SU-DHL-6 (cell line): ENCODE results near the gene SIX4.

ENCODE experiments used
- H2AFZ ChIP-seq: fragments of 200-600 bp; sonication (generic); 2 replicates; pipeline ENCODE4 v1.6.1; 2014; ENCODE audit warnings: low read depth, mild to moderate bottlenecking, moderate library complexity, mixed read lengths, antibody characterized with exemption, low read length; ENCODE audit not compliant: severe bottlenecking
- H3F3A ChIP-seq: fragments of 200-600 bp; shearing (Covaris generic); 2 replicates; pipeline ENCODE4 v1.6.0; 2016; ENCODE audit warnings: antibody characterized with exemption, mild to moderate bottlenecking; ENCODE audit not compliant: insufficient read depth
- H3K27ac ChIP-seq: fragments of 200-600 bp; sonication (generic); 2 replicates; pipeline ENCODE4 v1.5.1; 2016; ENCODE audit warnings: low read depth, mild to moderate bottlenecking, low read length, moderate library complexity, mixed read lengths
- H3K27me3 ChIP-seq: fragments of 200-600 bp; sonication (generic), shearing (Covaris generic); 2 replicates; pipeline ENCODE4 v1.6.0; 2014; ENCODE audit warnings: mild to moderate bottlenecking, low read length
- H3K36me3 ChIP-seq: fragments of 200-600 bp; sonication (generic); 2 replicates; pipeline ENCODE4 v1.6.1; 2014; ENCODE audit warnings: mild to moderate bottlenecking, low read length, mixed read lengths
- H3K4me2 ChIP-seq: fragments of 300-600, 200-600 bp; shearing (Covaris generic), sonication (generic); 2 replicates; pipeline ENCODE4 v1.6.0; 2014; ENCODE audit warnings: low read length, low read depth, mild to moderate bottlenecking; ENCODE audit not compliant: poor library complexity, severe bottlenecking
- H3K4me3 ChIP-seq: fragments of 200-600 bp; sonication (generic); 2 replicates; pipeline ENCODE4 v1.5.1; 2014; ENCODE audit warnings: antibody characterized with exemption, low read length, mild to moderate bottlenecking, mixed read lengths; ENCODE audit not compliant: insufficient read depth, poor library complexity, severe bottlenecking
- H3K79me2 ChIP-seq: fragments of 200-600 bp; sonication (generic); 2 replicates; pipeline ENCODE4 v1.6.1; 2014; ENCODE audit warnings: mild to moderate bottlenecking, low read length, moderate library complexity; ENCODE audit not compliant: insufficient read depth
- H3K9ac ChIP-seq: fragments of 200-600 bp; sonication (generic); 2 replicates; pipeline ENCODE4 v1.7.0; 2014; ENCODE audit warnings: mild to moderate bottlenecking, low read length
- H3K9me2 ChIP-seq: fragments of 200-600 bp; sonication (generic); replicated peaks from 2 replicates; pipeline ENCODE4 v1.6.1; 2014; ENCODE audit warnings: low read length; ENCODE audit not compliant: insufficient read depth
- H3K9me3 ChIP-seq: fragments of 200-600 bp; sonication (generic); 2 replicates; pipeline ENCODE4 v1.6.1; 2014; ENCODE audit warnings: low read length, mixed read lengths; ENCODE audit not compliant: insufficient read depth
- H4K20me1 ChIP-seq: fragments of 200-600 bp; sonication (generic); 2 replicates; pipeline ENCODE4 v1.6.1; 2014; ENCODE audit warnings: low read depth, mild to moderate bottlenecking, antibody characterized with exemption, low read length, moderate library complexity, mixed read lengths
- EZH2phosphoT487 ChIP-seq: fragments of 200-600 bp; sonication (generic), shearing (Covaris generic); conservative IDR thresholded peaks from 2 replicates; pipeline ENCODE4 v1.6.1; 2018; ENCODE audit warnings: mild to moderate bottlenecking, antibody characterized with exemption, low read length, moderate library complexity, mixed read lengths
- TF ChIP-seq, protein P1 (sequence below): fragments of 200-600 bp; sonication (generic); IDR thresholded peaks from one replicate; pipeline ENCODE4 v1.5.1; 2017; ENCODE audit warnings: antibody characterized with exemption, mild to moderate bottlenecking, low read length, moderate library complexity; ENCODE audit not compliant: insufficient read depth, poor library complexity, severe bottlenecking

Gene SIX4

DNA sequence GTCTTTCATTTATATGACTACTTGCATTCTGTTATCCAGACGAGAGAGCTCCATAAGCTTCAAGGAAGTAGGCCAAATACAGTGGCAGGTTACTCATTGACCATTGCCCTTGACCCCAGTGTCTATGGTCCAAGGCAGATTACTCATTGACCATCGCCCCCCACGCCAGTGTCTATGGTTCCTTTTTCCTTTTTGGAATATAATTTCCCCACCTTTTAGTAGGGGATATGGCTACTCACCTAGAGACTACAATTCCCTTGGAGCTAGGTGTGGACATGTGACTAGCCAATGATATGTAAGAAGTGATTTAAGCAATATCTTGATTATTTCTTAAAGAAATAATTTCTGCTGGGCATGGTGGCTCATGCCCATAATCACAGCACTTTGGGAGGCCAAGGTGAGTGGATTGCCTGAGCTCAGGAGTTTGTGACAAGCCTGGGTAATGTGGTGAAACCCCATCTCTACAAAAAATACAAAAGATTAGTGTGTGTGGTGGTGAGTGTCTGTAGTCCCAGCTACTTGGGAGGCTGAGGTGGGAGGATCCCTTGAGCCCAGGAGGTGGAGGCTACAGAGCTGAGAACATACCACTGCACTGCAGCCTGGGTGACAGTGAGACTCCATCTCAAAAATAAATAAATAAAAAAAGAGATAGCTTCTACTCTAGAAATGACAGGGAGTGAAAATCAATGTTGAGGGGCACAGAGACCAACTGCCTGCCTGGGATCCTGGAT, 32.6 kb downstream of the SIX4 start:
- H3K4me2 ChIP-seq: no peak overlapping the region
- TF ChIP-seq EZH2phosphoT487: no peak
- TF ChIP-seq, protein P1, sequence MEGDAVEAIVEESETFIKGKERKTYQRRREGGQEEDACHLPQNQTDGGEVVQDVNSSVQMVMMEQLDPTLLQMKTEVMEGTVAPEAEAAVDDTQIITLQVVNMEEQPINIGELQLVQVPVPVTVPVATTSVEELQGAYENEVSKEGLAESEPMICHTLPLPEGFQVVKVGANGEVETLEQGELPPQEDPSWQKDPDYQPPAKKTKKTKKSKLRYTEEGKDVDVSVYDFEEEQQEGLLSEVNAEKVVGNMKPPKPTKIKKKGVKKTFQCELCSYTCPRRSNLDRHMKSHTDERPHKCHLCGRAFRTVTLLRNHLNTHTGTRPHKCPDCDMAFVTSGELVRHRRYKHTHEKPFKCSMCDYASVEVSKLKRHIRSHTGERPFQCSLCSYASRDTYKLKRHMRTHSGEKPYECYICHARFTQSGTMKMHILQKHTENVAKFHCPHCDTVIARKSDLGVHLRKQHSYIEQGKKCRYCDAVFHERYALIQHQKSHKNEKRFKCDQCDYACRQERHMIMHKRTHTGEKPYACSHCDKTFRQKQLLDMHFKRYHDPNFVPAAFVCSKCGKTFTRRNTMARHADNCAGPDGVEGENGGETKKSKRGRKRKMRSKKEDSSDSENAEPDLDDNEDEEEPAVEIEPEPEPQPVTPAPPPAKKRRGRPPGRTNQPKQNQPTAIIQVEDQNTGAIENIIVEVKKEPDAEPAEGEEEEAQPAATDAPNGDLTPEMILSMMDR: no peak
- H3K4me3 ChIP-seq: no peak overlapping the region
- no peaks in the 10 kb centered on the region for H3K9me3 ChIP-seq
- no peaks in the 10 kb centered on the region for H3K27me3 ChIP-seq
- H2AFZ ChIP-seq: no peak overlapping the region
- H4K20me1 ChIP-seq: no peaks in the 10 kb centered on the region
- no peaks in the 10 kb centered on the region for H3F3A ChIP-seq
- no peaks in the 10 kb centered on the region for H3K79me2 ChIP-seq
- no peak overlapping the region for H3K9ac ChIP-seq
- no peaks in the 10 kb centered on the region for H3K36me3 ChIP-seq
- H3K27ac ChIP-seq: no peak overlapping the region
- no peaks in the 10 kb centered on the region for H3K9me2 ChIP-seq

DNA sequence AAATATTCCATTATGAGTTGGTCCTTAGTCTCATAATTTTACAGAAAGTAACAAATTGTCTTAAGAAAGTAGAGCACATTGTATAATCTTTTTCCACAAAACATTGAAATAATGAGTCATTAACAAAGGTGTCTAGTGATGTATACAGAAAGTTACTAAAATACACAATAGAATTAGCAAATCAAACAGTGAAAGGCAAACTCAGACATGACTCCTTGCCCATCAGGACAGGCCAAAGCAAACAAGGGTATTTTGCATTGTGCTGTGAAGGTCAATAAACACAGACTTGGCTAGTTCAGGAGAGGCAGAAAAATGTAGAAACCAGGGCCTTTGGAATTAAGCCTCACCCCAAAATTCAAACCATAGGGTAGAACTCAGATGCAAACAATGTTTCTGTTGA, 37.3 kb downstream of the SIX4 start:
- H3K9ac ChIP-seq: no peak overlapping the region
- no peaks in the 10 kb centered on the region for H3K79me2 ChIP-seq
- H3K4me3 ChIP-seq: no peak overlapping the region
- no peak overlapping the region for H3K27ac ChIP-seq
- H3F3A ChIP-seq: no peaks in the 10 kb centered on the region
- H3K9me3 ChIP-seq: no peaks in the 10 kb centered on the region
- H4K20me1 ChIP-seq: no peaks in the 10 kb centered on the region
- no peak overlapping the region for H2AFZ ChIP-seq
- H3K9me2 ChIP-seq: no peaks in the 10 kb centered on the region
- H3K36me3 ChIP-seq: no peaks in the 10 kb centered on the region
- H3K27me3 ChIP-seq: no peaks in the 10 kb centered on the region
- TF ChIP-seq EZH2phosphoT487: no peak
- TF ChIP-seq, protein P1: no peak
- H3K4me2 ChIP-seq: no peak overlapping the region

DNA sequence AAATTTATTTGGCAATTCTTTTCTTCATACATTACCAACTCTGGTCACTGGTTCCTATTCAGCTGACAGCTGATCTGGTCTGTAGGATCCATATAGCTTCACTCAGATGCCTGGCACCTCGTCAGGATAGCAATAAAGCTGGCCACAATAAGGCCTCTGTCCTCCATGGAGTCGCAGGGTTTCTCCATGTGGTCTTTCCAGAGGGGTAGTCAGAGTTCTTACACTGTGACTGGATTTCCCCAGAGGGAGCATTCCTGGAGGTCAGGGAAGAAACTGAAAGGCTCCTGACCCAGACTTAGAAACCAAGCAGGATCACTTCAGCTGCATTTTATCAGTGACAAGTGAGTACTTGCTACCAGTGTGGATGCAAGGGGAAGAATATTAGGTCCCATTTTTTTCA, 39.9 kb downstream of the SIX4 start:
- Histone ChIP-seq H3K4me3 (no peak overlapping the region), H3K4me2 (no peak overlapping the region)

More for the DNA sequence above, 39.9 kb downstream of the SIX4 start:
- Histone ChIP-seq H4K20me1 (no peaks in the 10 kb centered on the region), H2AFZ (no peak overlapping the region), H3F3A (no peaks in the 10 kb centered on the region), H3K36me3 (no peaks in the 10 kb centered on the region), H3K27ac (no peak overlapping the region), H3K27me3 (no peaks in the 10 kb centered on the region), H3K79me2 (no peaks in the 10 kb centered on the region), H3K9ac (no peak overlapping the region), H3K9me3 (no peaks in the 10 kb centered on the region), H3K9me2 (no peaks in the 10 kb centered on the region)
- TF ChIP-seq, protein P1: no peak
- no peak for TF ChIP-seq EZH2phosphoT487
